Astrocyte of the spinal cord (primary cell): ENCODE results near the gene CATSPERD.
"Not testable (repeated sequence)": the region's sequence is repeated elsewhere in the genome, so short reads cannot be mapped to it uniquely, and the experiment has no call there.

Source experiments
- DNase-seq: peaks from one replicate; pipeline ENCODE4 v3.0.0; 2011; ENCODE audit warnings: low read depth, low spot score
- H3K4me3 ChIP-seq: 2 replicates; pipeline ENCODE4 v1.5.1; 2011; ENCODE audit warnings: low read depth, mild to moderate bottlenecking, low read length, moderate library complexity
- CTCF ChIP-seq: IDR thresholded peaks from 2 replicates; pipeline ENCODE4 v1.5.1; 2012; ENCODE audit warnings: low read depth, mild to moderate bottlenecking, low read length, inconsistent platforms
- in situ Hi-C: cut with HindIII; loops from 2 replicates; pipeline ENCODE4 v1.10.0; 2017; ENCODE audit warnings: low sequenced_read_pairs

The CATSPERD gene

DNA sequence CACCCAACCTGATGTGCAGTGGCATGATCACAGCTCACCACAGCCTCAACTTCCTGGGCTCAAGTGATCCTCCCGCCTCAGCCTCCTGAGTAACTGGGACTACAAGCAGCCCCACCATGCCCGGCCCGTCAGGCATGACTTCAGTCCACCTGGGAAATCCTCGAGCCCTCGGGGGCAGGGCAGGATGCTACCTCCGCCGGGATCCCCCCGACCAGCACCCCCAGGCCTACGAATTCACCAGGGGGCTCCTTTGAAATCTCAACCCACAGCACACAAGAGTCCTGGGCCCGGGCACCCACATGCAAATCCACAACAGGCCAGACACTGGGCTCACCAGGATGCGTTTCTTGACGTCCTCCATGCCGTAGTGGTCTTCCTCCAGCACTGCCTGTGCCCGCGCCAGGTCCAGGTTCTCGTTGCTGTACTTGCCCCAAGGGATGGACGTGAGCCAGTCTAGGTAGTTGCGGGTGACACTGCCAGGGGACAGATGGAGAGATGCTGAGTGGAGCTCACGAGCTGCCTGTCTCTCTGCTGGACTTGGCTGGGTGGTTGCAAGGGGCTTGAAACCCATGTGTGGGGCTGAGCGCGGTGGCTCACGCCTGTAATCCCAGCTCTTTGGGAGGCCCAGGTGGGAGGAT lies 19.9 kb upstream of the CATSPERD start:
- in situ Hi-C loops = no loop called here
- TF ChIP-seq CTCF = no peak
- no peak for DNase-seq
- no peak overlapping the region for H3K4me3 ChIP-seq

- in situ Hi-C loops, H3K4me3 ChIP-seq, DNase-seq: not testable (repeated sequence)
Measured at GRCh38 chr19:5702053-5702410, 18.4 kb upstream of the CATSPERD start.

- DNase-seq = no peak
- no peak for TF ChIP-seq CTCF
- in situ Hi-C loops = no loop called here
- no peak overlapping the region for H3K4me3 ChIP-seq
Measured at GRCh38 chr19:5703819-5704818, 16.3 kb upstream of the CATSPERD start.

- in situ Hi-C loops = no loop called here
- TF ChIP-seq CTCF = no peak
- no peak for DNase-seq
- H3K4me3 ChIP-seq = no peak overlapping the region
Measured at GRCh38 chr19:5705552-5705951, 14.9 kb upstream of the CATSPERD start.

DNA sequence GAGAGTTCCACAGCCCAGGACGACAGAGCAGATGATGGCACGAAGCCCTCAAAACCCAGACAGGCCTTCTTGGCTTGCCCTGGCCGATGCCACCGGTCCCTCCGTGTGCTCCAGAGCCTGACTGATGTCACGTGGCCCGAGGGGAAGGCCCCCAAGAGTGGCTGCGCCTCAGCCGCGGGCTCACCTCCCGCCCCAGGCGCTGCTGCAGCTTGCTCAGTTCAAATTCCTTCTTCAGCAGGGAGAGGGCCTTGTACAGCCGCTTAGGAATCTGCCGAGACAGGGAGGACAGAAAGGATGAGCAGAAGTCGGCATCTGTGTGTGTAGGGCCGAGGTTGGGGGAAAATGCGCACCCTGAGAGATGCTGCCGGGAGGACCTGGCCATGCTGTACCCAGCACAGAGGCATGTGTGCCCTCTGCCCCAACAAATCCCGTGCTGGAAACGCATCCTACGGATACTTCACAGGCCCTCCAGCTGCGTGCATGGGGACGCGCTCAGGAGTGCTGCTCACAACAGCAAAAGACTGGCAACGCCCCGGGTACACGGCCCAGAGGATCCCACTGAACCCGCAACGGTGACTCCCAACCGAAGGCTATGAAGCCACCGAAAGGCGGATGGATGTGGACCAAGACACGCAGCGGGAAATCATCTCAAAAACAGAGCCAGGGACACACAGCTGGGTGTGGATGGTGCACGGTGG lies 13.4 kb upstream of the CATSPERD start:
- in situ Hi-C loops = no loop called here

DNA sequence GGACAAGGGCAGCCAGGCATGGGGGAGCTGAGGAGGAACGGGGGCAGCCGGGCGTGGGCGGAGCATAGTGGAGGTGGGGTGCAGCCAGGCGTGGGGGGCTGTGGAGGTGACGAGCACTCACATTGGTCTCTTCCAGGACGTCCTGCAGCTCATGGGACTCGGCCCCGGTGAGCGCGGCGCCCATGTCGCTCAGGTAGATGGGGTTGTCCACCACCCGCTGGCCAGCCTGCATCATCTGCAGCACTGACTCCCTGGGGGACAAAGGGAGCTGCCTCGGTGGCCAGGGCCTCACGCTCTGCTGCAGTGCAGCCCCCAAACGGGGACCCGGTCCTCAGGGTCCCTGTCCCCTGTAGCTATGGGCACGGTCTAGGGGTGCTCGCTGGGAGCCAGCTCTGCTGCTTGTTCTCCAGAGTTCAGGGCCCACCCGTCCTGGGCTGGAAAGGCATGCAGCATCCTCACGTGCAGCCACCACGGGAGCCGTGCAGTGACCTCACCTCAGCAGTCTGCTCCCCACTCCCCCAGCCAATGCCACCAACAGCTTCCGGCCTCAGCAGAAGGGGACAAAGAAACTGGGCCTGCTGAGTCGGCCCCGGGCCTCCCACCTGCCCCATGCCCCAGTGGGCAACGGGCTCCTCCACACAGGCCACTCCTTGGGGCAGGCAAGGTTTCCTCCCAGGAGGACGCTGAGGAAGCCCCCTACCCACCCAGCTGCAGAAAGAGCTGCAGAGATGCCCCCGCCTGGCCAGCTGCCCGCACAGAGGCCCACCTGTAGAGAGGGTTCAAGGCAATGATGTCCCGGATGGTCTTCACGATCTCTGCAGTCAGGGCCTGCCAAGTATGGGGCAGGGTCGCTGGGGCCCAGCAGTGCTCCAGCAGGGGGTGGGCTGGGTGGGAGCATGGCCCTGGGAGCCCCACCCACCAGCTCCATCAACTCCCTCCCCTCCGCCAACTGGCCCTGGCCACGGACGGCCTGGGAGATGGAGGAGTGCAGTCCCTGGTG lies 12.6 kb upstream of the CATSPERD start:
- no peak for TF ChIP-seq CTCF
- H3K4me3 ChIP-seq = no peak overlapping the region
- in situ Hi-C loops = no loop called here
- no peak for DNase-seq

More for the DNA sequence above, 13.4 kb upstream of the CATSPERD start:
- no peak overlapping the region for H3K4me3 ChIP-seq
- DNase-seq = no peak
- TF ChIP-seq CTCF = no peak
